A549 (cell line): ENCODE data around the gene OR9K2.
"Not testable (repeated sequence)": the region's sequence is repeated elsewhere in the genome, so short reads cannot be mapped to it uniquely, and the experiment has no call there.

Source experiments
- BCL3 ChIP-seq: fragments of >200 bp; sonication (Bioruptor Twin); formaldehyde crosslinking; IDR thresholded peaks from 3 replicates; pipeline ENCODE4 v1.6.1; 2016
- CEBPB ChIP-seq, 2 experiments: fragments of >200 bp in 1 of 2; sonication (Bioruptor Twin) in 1 of 2; formaldehyde crosslinking in 1 of 2; IDR thresholded peaks; 2 replicates each; pipeline ENCODE4 v1.6.1; 2012 to 2016
- CHD2 ChIP-seq: fragments of 150-350 bp; IDR thresholded peaks from 2 replicates; pipeline ENCODE4 v1.6.1; 2014; ENCODE audit warnings: low read length; ENCODE audit not compliant: partially characterized antibody
- CTCF ChIP-seq: fragments of >200 bp; sonication (Bioruptor Twin); formaldehyde crosslinking; IDR thresholded peaks from 3 replicates; pipeline ENCODE4 v1.5.1; 2016
- EP300 ChIP-seq, 2 experiments: fragments of >200 bp; sonication (Bioruptor Twin); formaldehyde crosslinking; IDR thresholded peaks; 2 replicates in 1 of 2; 3 replicates in 1 of 2; pipeline ENCODE4 v1.6.1; 2016 to 2017
- ESRRA ChIP-seq: fragments of 150-350 bp; IDR thresholded peaks from 2 replicates; pipeline ENCODE4 v1.6.1; 2014; ENCODE audit warnings: mild to moderate bottlenecking, low read length, borderline replicate concordance
- JUN ChIP-seq, 2 experiments: fragments of >200 bp; sonication (Bioruptor Twin); formaldehyde crosslinking; IDR thresholded peaks; 2 replicates in 1 of 2; 3 replicates in 1 of 2; pipeline ENCODE4 v1.6.1; 2016 to 2017
- MAX ChIP-seq: IDR thresholded peaks from 2 replicates; pipeline ENCODE4 v1.6.1; 2012
- NPAS2 ChIP-seq: fragments of 250-450 bp; sonication (Bioruptor Pico); IDR thresholded peaks from 2 replicates; pipeline ENCODE4 v1.8.0; 2022; ENCODE audit warnings: mild to moderate bottlenecking, moderate library complexity, borderline replicate concordance
- NR3C1 ChIP-seq: fragments of >200 bp; sonication (Bioruptor Twin); formaldehyde crosslinking; IDR thresholded peaks from 3 replicates; pipeline ENCODE4 v1.6.1; 2017
- PBX3 ChIP-seq: IDR thresholded peaks from 2 replicates; pipeline ENCODE4 v1.6.1; 2012
- POLR2A ChIP-seq: IDR thresholded peaks from 2 replicates; pipeline ENCODE4 v1.6.1; 2012; ENCODE audit warnings: mild to moderate bottlenecking, low read length
- REST ChIP-seq: fragments of 200-600 bp; sonication (generic); IDR thresholded peaks from 2 replicates; pipeline ENCODE4 v1.6.1; 2016; ENCODE audit warnings: antibody characterized with exemption, mild to moderate bottlenecking, moderate library complexity
- TP53 ChIP-seq: fragments of 250-450 bp; sonication (Bioruptor Pico); IDR thresholded peaks from 2 replicates; pipeline ENCODE4 v1.5.0; 2021; ENCODE audit warnings: mild to moderate bottlenecking, moderate library complexity

- TF ChIP-seq CTCF; POLR2A; MAX; JUN (IDR thresholded peaks at IDR 0.05); PBX3; EP300 (IDR thresholded peaks at IDR 0.05); TP53 (CRISPR knock-in tag); REST; CHD2; ESRRA; NR3C1; NPAS2 (CRISPR knock-in tag); CEBPB (IDR thresholded peaks at IDR 0.05); BCL3: not testable (repeated sequence)
These were observed 45.6 kb downstream of the OR9K2 start for GRCh38 chr12:55171846-55172245.
